ENCODE measurements around the gene C2orf42. TPM values are rescaled to one million over a fixed set of nuclear protein-coding genes. Genes with fewer than 3 reads are reported as not detected.
A peak's percentile ranks its signal among the peaks of the same experiment; 100 is the strongest.
"Not testable (repeated sequence)": the region's sequence is repeated elsewhere in the genome, so short reads cannot be mapped to it uniquely, and the experiment has no call there.

The C2orf42 gene
- total RNA-seq, 1 donor from 2014 or later = 9.5 TPM

- Histone ChIP-seq H3K9me3 (no peaks in the 10 kb centered on the region), H3K27ac (peak overlapping the region; percentile 93 to 98), H3K4me1 (peaks cover 5 to 11% of the 10 kb centered on the region in 2 donors), H3K36me3 (no peaks in the 10 kb centered on the region), H3K27me3 (no peaks in the 10 kb centered on the region), H3K4me3 (peak overlapping the region; percentile 66 to 72)
- intact Hi-C loops (cut with DNase I) = loop anchor here (5.0 kb wide), 1 partner anchor 109 kb away; no protein-coding TSS in a partner anchor
- no peak for TF ChIP-seq CTCF (IDR thresholded peaks at IDR 0.05)
- peak; percentile 45 to 78 for DNase-seq (ENCODE audit: low spot score in 2 of 2)
These were observed 49.5 kb downstream of the C2orf42 start for GRCh38 chr2:70141212-70141901.

GRCh38 chr2:70140791-70141211 is 50.0 kb downstream of the C2orf42 start:
- Histone ChIP-seq H3K9me3 (no peaks in the 10 kb centered on the region), H3K4me3 (no peak overlapping the region), H3K27me3 (no peaks in the 10 kb centered on the region), H3K4me1 (peaks cover 5 to 12% of the 10 kb centered on the region in 2 donors), H3K36me3 (no peaks in the 10 kb centered on the region), H3K27ac (peak overlapping the region; percentile 93 to 98)
- peak in 1 of 3 experiments; percentile 34 for TF ChIP-seq CTCF (IDR thresholded peaks at IDR 0.05)
- intact Hi-C loops (cut with DNase I) = loop anchor here (5.0 kb wide), 1 partner anchor 108 kb away; no protein-coding TSS in a partner anchor
- DNase-seq (ENCODE audit: low spot score in 2 of 2) = no peak

- H3K27me3 ChIP-seq; H3K9me3 ChIP-seq; H3K36me3 ChIP-seq; DNase-seq (ENCODE audit: low spot score in 2 of 2); H3K4me3 ChIP-seq; intact Hi-C loops (cut with DNase I): not testable (repeated sequence)
- peak overlapping the region; percentile 90 to 93 for H3K27ac ChIP-seq
- H3K4me1 ChIP-seq = peaks cover 12 to 34% of the 10 kb centered on the region in 2 donors
These were observed 56.4 kb downstream of the C2orf42 start for GRCh38 chr2:70134323-70134983.

DNA sequence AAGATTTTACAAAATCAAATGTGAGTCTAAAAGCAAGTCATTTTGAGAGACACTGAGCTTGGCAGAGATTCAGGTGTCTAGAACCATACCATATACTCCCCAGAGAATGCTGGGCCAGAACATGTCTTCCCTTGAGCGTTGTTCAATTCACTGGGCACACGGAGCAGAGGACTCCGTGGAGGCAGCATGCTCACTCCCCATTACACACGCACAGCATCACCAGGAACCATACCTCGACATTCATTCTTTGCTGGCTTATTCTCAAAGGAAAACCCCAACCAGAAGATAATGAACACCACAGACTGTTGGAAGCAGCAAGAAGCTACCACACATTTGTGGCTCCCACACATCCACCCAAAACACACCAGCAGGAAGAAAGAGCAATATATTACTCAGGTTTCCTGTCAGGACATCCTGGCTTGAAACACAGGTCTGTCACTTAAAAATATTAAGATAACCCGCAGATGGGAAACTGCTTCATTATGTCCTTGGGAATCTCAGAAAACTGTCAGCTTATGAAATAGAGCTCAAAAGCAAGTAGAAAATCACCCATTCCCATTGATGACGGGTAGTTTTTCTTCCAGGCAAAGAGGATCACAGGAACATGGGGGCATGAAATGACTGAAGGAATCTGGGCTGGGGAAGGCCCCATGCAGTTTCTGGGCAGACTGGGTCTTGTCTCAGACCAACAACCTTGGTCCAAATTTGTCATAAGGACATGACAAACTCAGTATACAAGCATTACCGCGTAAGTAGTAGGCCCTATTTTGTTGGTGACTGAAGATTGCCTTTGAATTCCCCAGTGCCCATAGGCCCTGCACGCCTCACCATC is 57.1 kb downstream of the C2orf42 start:
- intact Hi-C loops (cut with DNase I) = loop anchor here (2.0 kb wide), 1 partner anchor 47 kb away; the partner anchor contains the start of gene PCBP1
- no peak for DNase-seq (ENCODE audit: low spot score in 2 of 2)
- H3K27ac ChIP-seq = peak overlapping the region; percentile 90 to 93
- no peak for TF ChIP-seq CTCF (IDR thresholded peaks at IDR 0.05)
- H3K4me1 ChIP-seq = peaks cover 12 to 34% of the 10 kb centered on the region in 2 donors
- peak overlapping the region in 1 of 2 donors; percentile 47 for H3K4me3 ChIP-seq
- H3K36me3 ChIP-seq = no peaks in the 10 kb centered on the region
- H3K27me3 ChIP-seq = no peaks in the 10 kb centered on the region
- no peaks in the 10 kb centered on the region for H3K9me3 ChIP-seq

DNA sequence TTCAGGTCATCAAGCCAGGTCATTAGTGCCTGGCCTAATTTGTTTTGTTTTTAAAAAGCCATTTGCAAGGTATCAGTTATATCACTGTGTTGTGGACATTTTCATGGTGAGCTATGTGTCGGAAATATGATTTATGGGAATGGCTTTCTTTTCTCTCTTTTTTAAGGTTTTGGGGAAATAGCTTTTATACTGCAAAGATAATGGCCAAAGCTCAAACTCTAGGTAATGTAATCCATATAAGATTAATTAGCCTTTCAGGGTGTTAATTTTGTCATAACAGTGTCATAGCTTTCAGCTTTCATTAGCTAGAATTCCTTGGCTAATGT is 57.7 kb downstream of the C2orf42 start:
- intact Hi-C loops (cut with DNase I) = loop anchor here (2.0 kb wide), 1 partner anchor 46 kb away; the partner anchor contains the start of gene PCBP1
- no peak for TF ChIP-seq CTCF (IDR thresholded peaks at IDR 0.05)

More for the DNA sequence above, 57.7 kb downstream of the C2orf42 start:
- Histone ChIP-seq H3K36me3 (no peaks in the 10 kb centered on the region), H3K27ac (peak overlapping the region; percentile 90 to 93), H3K9me3 (no peaks in the 10 kb centered on the region), H3K4me1 (peaks cover 12 to 34% of the 10 kb centered on the region in 2 donors), H3K27me3 (no peaks in the 10 kb centered on the region), H3K4me3 (peak overlapping the region in 1 of 2 donors; percentile 47)
- DNase-seq (ENCODE audit: low spot score in 2 of 2) = no peak
